ENCODE results near the gene DLG2. TPM values are rescaled to one million over a fixed set of nuclear protein-coding genes. Genes with fewer than 3 reads are reported as not detected.
"Not testable (repeated sequence)": the region's sequence is repeated elsewhere in the genome, so short reads cannot be mapped to it uniquely, and the experiment has no call there.

Gene DLG2
- total RNA-seq, 1 donor from 2014 or later = 0.43 TPM

DNA sequence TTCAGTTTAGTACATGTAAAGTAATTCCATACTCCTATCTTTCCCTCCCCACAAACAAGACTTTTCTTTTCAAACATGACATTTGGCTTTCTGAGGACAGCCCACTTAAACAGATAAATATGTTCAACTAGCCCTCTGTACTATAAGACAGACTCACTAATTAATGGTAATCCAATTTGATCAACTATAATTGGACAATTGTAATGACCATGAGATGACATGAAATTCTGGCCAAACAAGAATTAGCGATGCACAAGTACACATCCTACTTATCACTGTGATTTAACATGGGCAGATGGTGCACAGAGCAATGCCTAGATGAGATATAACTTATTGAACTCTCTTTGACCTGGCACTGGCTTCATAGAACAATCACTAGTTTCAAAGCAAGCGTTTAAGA, 1307.3 kb downstream of the DLG2 start:
- intact Hi-C loops (cut with DNase I) = no loop called here
- TF ChIP-seq, protein P1, sequence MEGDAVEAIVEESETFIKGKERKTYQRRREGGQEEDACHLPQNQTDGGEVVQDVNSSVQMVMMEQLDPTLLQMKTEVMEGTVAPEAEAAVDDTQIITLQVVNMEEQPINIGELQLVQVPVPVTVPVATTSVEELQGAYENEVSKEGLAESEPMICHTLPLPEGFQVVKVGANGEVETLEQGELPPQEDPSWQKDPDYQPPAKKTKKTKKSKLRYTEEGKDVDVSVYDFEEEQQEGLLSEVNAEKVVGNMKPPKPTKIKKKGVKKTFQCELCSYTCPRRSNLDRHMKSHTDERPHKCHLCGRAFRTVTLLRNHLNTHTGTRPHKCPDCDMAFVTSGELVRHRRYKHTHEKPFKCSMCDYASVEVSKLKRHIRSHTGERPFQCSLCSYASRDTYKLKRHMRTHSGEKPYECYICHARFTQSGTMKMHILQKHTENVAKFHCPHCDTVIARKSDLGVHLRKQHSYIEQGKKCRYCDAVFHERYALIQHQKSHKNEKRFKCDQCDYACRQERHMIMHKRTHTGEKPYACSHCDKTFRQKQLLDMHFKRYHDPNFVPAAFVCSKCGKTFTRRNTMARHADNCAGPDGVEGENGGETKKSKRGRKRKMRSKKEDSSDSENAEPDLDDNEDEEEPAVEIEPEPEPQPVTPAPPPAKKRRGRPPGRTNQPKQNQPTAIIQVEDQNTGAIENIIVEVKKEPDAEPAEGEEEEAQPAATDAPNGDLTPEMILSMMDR (IDR thresholded peaks at IDR 0.05) = no peak

GRCh38 chr11:84316866-84317555, 1310.1 kb downstream of the DLG2 start:
- H3K27me3 ChIP-seq = no peaks in the 10 kb centered on the region
- DNase-seq (ENCODE audit: low spot score in 2 of 2) = no peak
- TF ChIP-seq, protein P1 (IDR thresholded peaks at IDR 0.05) = no peak
- intact Hi-C loops (cut with DNase I) = no loop called here
- no peak overlapping the region for H3K27ac ChIP-seq
- no peaks in the 10 kb centered on the region for H3K9me3 ChIP-seq
- peak overlapping the region in 1 of 2 donors; percentile 21 for H3K4me3 ChIP-seq
- H3K4me1 ChIP-seq = no peaks in the 10 kb centered on the region
- no peaks in the 10 kb centered on the region for H3K36me3 ChIP-seq

More for the DNA sequence above, 1307.3 kb downstream of the DLG2 start:
- Histone ChIP-seq H3K36me3 (no peaks in the 10 kb centered on the region), H3K4me1 (no peaks in the 10 kb centered on the region), H3K4me3 (no peak overlapping the region), H3K27me3 (no peaks in the 10 kb centered on the region), H3K9me3 (no peaks in the 10 kb centered on the region), H3K27ac (no peak overlapping the region)
- no peak for DNase-seq (ENCODE audit: low spot score in 2 of 2)

DNA sequence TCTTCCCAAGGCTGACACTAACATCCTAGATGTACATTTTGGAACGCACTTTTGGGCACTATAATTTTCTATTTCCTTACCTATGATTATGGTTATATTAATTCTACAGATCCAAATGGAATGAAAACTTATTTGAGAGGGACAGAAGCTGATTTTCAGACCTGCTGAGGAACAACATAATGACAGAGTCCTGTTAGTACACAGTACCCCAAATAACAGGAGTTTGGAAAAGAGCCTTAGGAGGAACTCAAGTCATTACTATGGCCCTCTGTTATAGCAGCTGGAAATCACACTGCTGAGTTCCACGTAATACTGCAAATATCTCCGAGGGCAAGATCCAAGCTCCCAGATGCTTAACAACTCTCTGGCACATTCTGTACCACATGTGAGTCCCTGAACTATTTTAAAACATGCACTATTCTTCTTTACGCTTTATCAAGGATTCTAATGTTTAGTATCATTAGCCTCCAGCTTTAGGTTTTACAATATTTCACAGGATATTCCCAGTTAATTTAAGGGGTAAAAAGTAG, 1313.2 kb downstream of the DLG2 start:
- Histone ChIP-seq H3K4me1 (no peaks in the 10 kb centered on the region), H3K4me3 (no peak overlapping the region), H3K27ac (no peak overlapping the region)

DNA sequence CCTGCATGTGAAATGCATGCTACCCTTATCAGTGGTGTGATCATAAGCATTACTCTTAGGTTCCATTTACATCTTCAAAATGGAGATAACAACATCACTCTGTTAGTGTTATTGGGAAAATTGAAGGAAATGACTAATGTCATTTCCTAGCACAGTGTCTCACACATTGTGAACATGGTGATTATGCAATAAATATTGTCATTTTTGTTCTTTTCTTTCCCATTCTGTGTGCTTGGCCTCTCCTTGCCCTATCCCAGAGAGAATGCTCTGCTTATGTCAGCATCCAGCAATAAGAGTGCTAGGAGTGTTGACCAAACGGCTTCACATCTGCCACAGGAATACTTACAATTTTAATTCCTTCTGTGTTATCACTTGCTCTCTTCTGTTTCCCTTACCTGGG, 1316.9 kb downstream of the DLG2 start:
- no peaks in the 10 kb centered on the region for H3K4me1 ChIP-seq
- DNase-seq (ENCODE audit: low spot score in 2 of 2) = no peak
- peaks cover 0 to 3% of the 10 kb centered on the region in 2 donors for H3K9me3 ChIP-seq
- TF ChIP-seq, protein P1 (IDR thresholded peaks at IDR 0.05) = no peak
- intact Hi-C loops (cut with DNase I) = no loop called here
- no peak overlapping the region for H3K4me3 ChIP-seq
- H3K27me3 ChIP-seq = no peaks in the 10 kb centered on the region
- H3K36me3 ChIP-seq = no peaks in the 10 kb centered on the region
- H3K27ac ChIP-seq = no peak overlapping the region

More for the DNA sequence above, 1313.2 kb downstream of the DLG2 start:
- TF ChIP-seq, protein P1 (IDR thresholded peaks at IDR 0.05) = no peak
- intact Hi-C loops (cut with DNase I) = no loop called here
- no peak for DNase-seq (ENCODE audit: low spot score in 2 of 2)
- Histone ChIP-seq H3K36me3 (no peaks in the 10 kb centered on the region), H3K9me3 (no peaks in the 10 kb centered on the region), H3K27me3 (no peaks in the 10 kb centered on the region)

DNA sequence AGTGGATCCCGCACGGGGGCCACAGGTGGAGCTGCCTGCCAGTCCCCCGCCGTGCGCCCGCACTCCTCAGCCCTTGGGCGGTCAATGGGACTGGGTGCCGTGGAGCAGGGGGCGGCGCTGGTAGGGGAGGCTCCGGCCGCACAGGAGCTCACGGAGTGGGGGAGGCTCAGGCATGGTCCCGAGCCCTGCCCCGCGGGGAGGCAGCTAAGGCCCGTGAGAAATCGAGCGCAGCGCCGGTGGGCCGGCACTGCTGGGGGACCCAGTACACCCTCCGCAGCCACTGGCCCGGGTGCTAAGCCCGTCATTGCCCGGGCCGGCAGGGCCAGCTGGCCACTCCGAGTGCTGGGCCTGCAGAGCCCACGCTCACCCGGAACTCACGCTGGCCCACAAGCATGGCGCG, 1318.7 kb downstream of the DLG2 start:
- H3K4me3 ChIP-seq; H3K36me3 ChIP-seq; H3K4me1 ChIP-seq; H3K27me3 ChIP-seq; DNase-seq (ENCODE audit: low spot score in 2 of 2); H3K27ac ChIP-seq; H3K9me3 ChIP-seq; intact Hi-C loops (cut with DNase I): not testable (repeated sequence)

DNA sequence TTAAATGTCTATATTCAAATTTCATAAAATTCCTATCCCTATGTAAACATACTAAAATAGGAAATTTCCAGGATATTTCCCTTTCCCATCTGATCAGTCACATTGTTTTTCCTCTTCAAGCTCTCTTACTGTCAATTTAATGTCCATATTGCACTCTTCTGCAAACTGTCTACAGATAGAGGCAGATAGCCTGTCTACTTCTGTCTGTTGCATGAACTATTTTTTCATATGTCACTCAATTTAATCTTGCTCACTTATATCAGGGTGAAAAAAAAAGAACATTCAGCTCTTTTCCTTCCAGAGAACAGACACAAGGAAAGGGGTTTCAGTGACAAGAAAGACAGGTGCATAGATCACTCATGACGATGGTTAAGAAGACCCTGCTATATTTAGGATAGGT, 1327.1 kb downstream of the DLG2 start:
- H3K27ac ChIP-seq = no peak overlapping the region
- TF ChIP-seq, protein P1 (IDR thresholded peaks at IDR 0.05) = no peak
- H3K9me3 ChIP-seq = no peaks in the 10 kb centered on the region
- DNase-seq (ENCODE audit: low spot score in 2 of 2) = no peak
- intact Hi-C loops (cut with DNase I) = no loop called here
- no peaks in the 10 kb centered on the region for H3K36me3 ChIP-seq
- H3K4me1 ChIP-seq = no peaks in the 10 kb centered on the region
- H3K4me3 ChIP-seq = no peak overlapping the region
- H3K27me3 ChIP-seq = no peaks in the 10 kb centered on the region
